Fibroblast of the aortic adventitia (primary cell): Measurements from ENCODE around the gene LIPG. TPM values are rescaled to one million over a fixed set of nuclear protein-coding genes. Genes with fewer than 3 reads are reported as not detected.

Experiments
- DNase-seq: peaks from one replicate; pipeline ENCODE4 v3.0.0-alpha.2; 2010; ENCODE audit warnings: low read depth
- H3K4me3 ChIP-seq: 2 replicates; pipeline ENCODE4 v1.5.1; 2011; ENCODE audit warnings: low read depth, mild to moderate bottlenecking, control low read depth, low read length, moderate library complexity
- total RNA-seq: library from RNA; depleted of rRNA; stranded (reverse); fragments of >200 nt; gene quantifications from 2 replicates; pipeline ENCODE4 v1.2.3, GENCODE V29; 2012; ENCODE audit warnings: low replicate concordance
- TF ChIP-seq, protein P1 (sequence below): IDR thresholded peaks from 2 replicates; pipeline ENCODE4 v1.5.1; 2011; ENCODE audit warnings: mild to moderate bottlenecking, low read length, control low read depth, inconsistent platforms; ENCODE audit not compliant: insufficient read depth

Gene LIPG
- total RNA-seq, 1 donor: 2.7 TPM

DNA sequence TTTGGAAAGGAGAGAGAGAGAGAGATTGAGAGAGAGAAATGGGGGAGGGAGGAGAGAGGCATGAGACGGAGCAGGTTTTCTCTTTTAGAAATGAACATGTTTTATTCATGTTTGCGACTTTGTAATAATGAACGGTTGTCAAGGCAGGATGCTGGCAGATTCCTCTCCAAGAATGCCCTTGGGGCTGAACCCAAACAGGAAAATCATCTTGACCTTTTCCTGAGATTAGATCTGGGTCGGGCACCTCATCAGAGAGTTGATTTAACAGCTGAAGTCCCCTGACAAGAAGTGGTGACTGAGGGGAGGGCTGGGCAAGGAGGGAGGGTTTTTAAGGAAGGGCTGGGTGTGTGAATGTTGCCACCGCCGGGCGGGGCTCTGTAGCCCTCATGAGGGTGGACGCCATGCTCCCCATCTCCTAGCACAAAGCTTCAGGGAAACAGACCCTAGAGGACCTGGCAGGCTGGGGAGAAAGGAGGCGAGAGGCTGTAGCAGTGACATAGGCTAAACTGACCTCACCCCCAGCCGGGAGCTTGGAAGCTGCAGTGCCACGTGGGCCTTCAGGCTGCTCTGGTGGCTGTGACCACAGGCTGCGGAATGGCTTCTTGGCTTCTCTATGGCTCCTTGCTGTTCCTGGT lies 60.0 kb downstream of the LIPG start:
- DNase-seq: no peak
- TF ChIP-seq, protein P1, sequence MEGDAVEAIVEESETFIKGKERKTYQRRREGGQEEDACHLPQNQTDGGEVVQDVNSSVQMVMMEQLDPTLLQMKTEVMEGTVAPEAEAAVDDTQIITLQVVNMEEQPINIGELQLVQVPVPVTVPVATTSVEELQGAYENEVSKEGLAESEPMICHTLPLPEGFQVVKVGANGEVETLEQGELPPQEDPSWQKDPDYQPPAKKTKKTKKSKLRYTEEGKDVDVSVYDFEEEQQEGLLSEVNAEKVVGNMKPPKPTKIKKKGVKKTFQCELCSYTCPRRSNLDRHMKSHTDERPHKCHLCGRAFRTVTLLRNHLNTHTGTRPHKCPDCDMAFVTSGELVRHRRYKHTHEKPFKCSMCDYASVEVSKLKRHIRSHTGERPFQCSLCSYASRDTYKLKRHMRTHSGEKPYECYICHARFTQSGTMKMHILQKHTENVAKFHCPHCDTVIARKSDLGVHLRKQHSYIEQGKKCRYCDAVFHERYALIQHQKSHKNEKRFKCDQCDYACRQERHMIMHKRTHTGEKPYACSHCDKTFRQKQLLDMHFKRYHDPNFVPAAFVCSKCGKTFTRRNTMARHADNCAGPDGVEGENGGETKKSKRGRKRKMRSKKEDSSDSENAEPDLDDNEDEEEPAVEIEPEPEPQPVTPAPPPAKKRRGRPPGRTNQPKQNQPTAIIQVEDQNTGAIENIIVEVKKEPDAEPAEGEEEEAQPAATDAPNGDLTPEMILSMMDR: no peak
- H3K4me3 ChIP-seq: no peak overlapping the region

DNA sequence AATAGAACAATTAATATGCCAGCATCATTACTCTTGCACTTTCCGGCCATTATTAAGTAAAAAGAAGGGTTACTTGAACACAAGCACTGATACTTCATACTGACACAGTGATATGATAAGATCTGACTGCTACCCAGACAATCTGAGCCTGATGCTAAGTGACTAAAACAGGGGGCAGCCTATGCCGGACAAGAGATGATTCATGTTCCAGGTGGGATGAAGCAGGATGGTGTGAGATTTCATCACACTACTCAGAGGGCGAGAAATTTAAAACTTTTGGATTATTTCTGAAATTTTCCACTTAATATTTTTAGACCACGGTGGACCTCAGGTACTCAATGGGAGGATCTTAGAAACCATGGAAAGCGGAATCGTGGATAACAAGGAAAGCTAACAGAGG lies 61.7 kb downstream of the LIPG start:
- no peak overlapping the region for H3K4me3 ChIP-seq
- DNase-seq: no peak
- TF ChIP-seq, protein P1: no peak

DNA sequence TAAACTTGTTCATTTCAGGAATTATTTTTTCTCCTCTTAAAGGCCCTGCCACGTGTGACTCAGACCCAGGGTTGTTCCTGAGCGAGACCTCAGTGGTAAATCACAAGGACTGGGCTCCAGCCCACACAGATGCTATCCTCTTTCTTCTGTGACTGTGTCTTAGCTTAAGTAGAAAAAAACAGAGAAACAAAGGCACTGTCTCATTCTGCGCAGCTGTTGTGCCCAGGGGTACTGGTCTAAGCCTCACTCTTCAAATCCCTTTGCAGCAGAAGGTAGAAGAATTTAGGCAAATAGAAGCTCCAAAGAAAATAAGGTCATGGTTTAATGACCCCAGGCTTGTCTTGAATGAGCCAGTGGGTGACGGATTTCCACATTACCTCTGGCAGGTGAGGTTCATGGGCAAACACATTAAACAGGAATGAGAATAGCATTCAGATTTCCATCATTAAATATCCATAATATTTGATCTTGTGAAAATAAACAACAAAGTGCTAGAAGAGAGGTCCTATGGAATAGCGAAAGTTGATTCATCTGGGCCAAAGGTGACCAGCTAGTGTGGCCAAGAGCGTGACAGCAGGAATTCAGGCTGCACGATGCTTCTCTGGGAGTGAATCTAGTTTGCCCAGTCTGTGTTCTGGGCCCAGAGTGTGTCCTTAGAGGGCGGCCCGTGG lies 63.3 kb downstream of the LIPG start:
- H3K4me3 ChIP-seq: no peak overlapping the region
- no peak for DNase-seq
- TF ChIP-seq, protein P1: no peak

DNA sequence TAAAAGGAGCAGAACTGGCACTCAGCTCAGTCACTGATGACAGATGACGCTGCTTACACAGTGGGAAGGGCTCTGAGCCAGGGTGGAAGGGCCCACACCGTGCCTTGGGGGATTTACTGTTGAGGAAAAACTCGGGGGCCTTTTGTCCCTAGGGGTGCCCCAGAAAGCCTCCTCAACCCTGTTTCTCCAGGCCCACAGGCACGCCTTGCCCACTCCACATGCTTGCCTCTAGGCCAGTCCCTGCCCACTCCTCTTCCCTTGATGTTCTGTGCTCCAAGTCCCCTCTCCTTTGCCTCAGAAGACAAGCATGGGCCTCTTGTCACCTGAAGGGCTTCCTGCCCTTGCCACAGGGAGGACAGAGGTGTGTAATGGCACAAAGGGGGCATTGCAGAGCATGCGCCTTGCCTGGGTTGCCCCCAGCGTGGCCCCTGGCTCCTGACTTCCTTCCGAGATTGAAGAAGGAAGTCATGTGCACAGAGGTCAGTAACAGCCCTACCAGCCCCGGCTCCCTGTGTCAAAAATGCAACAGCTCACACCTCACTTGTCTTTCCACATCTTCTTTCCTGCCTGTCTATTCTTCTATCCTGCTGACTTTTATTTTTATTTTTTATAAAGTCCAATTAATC lies 65.1 kb downstream of the LIPG start:
- TF ChIP-seq, protein P1: no peak

DNA sequence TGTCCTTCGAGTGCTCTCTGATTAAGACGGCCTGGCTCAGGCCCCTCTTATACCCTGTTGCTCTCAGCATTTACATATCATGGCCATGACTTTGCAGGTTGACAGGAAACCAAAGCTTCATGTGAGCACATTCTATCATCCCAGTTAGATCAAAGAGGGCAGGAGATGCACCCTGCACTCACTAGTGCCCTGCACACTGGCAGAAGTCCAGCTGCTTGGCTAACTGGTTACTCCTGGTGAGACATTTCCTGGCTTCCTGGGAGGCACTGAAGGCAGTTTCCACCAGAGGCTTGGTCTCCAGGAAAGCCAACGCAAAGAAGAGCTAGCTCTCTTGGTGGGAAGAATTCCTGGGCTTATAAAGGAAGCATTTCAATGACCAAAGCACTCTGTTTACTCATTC lies 66.3 kb downstream of the LIPG start:
- TF ChIP-seq, protein P1: no peak
- DNase-seq: no peak

More for the DNA sequence above, 65.1 kb downstream of the LIPG start:
- H3K4me3 ChIP-seq: no peak overlapping the region
- DNase-seq: no peak

DNA sequence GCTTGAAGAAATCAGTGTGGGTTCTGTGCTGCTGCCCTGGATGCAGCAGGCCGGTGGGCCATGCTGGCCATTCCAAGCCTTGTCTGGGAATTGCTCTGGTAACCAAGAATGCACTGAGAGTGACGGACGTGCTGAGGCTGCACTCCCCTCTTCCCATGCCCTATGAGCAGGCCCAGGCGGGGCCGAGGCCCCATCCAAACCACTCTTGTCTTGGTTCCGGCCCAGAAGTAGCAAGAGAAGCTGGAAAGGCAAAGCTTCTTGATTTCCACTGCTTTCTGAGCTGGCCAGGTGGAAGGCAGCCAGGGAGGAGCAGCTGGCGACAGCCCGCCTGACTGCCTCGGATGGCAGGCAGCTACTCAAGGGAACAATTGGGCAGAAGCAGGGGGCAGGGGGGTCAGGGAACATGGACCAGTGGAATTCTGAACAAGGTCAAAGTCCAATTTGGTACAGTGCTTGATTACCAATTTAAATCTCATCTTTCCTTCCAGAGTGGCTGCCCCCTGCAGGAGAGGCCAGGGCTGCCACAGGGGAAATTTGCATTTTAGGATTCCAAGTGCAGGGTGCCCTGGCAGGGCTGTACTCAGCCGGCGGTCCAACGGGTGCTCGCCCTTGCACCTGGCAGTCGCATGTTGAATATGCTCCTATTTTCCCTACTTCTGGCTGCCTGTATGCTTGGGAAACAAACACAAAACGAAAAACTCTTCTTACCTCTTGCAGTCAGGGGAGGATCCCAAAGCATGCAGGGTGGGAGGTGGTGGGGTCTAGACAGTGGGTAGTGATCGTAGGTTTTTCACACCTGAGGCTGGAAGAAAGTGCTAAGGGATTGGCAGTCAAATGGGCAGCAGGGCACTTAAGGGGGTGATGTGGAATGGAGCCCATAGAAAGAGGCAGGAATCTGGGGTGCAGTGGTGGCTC lies 67.3 kb downstream of the LIPG start:
- TF ChIP-seq, protein P1: peak; percentile 37
- H3K4me3 ChIP-seq: no peak overlapping the region
- peak; percentile 28 for DNase-seq

More for the DNA sequence above, 66.3 kb downstream of the LIPG start:
- H3K4me3 ChIP-seq: no peak overlapping the region
